HepG2 (cell line): ENCODE data around the gene ADGRG6.

ENCODE experiments used
- CTCF ChIP-seq: sonication (generic); formaldehyde crosslinking; IDR thresholded peaks from 2 replicates; pipeline ENCODE4 v1.5.0; 2020; ENCODE audit warnings: mild to moderate bottlenecking, missing genetic modification reagents, moderate library complexity
- HOXD1 ChIP-seq: sonication (generic); formaldehyde crosslinking; IDR thresholded peaks from 2 replicates; pipeline ENCODE4 v1.5.0; 2020; ENCODE audit warnings: missing genetic modification reagents
- NFATC3 ChIP-seq: sonication (generic); formaldehyde crosslinking; IDR thresholded peaks from 2 replicates; pipeline ENCODE4 v1.5.1; 2020; ENCODE audit warnings: mild to moderate bottlenecking, missing genetic modification reagents
- NFIC ChIP-seq: IDR thresholded peaks from 2 replicates; pipeline ENCODE4 v1.6.1; 2012; ENCODE audit warnings: mild to moderate bottlenecking, low read length, inconsistent platforms
- SMAD3 ChIP-seq: sonication (generic); formaldehyde crosslinking; IDR thresholded peaks from 2 replicates; pipeline ENCODE4 v1.4.0; 2020; ENCODE audit warnings: missing genetic modification reagents
- TF ChIP-seq, protein P1 (sequence below): IDR thresholded peaks from 2 replicates; pipeline ENCODE4 v1.6.1; 2012; ENCODE audit warnings: inconsistent platforms
- TF ChIP-seq, protein P2 (sequence below): sonication (generic); formaldehyde crosslinking; IDR thresholded peaks from 2 replicates; pipeline ENCODE4 v1.8.0; 2022; ENCODE audit warnings: missing genetic modification reagents, low read depth, mild to moderate bottlenecking, borderline replicate concordance

- no peak for TF ChIP-seq HOXD1 (CRISPR knock-in tag)
- TF ChIP-seq SMAD3 = no peak
- TF ChIP-seq, protein P1, sequence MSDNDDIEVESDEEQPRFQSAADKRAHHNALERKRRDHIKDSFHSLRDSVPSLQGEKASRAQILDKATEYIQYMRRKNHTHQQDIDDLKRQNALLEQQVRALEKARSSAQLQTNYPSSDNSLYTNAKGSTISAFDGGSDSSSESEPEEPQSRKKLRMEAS = no peak
- no peak for TF ChIP-seq CTCF (CRISPR knock-in tag)
- TF ChIP-seq, protein P2, sequence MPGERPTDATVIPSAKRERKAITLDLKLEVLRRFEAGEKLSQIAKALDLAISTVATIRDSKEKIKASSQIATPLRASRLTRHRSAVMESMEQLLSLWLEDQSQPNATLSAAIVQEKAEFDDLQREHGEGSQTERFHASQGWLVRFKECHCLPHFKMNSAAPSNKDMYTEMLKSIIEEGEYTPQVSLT (CRISPR knock-in tag) = no peak
- TF ChIP-seq NFATC3 (CRISPR knock-in tag) = no peak
- no peak for TF ChIP-seq NFIC
Observed at GRCh38 chr6:142377497-142377848, 75.7 kb downstream of the ADGRG6 start.
